ACC112 (cell line): ENCODE measurements around the gene DNAH14.
"Not testable (repeated sequence)": the region's sequence is repeated elsewhere in the genome, so short reads cannot be mapped to it uniquely, and the experiment has no call there.

Experiments used
- H2AFZ ChIP-seq: fragments of 200-600 bp; sonication (generic); one replicate; pipeline ENCODE4 v1.6.0; 2017; ENCODE audit warnings: antibody characterized with exemption, low read length; ENCODE audit not compliant: unreplicated experiment
- H3K27ac ChIP-seq: fragments of 200-600 bp; sonication (generic); 2 replicates; pipeline ENCODE4 v1.5.1; 2014; ENCODE audit warnings: low read depth, mild to moderate bottlenecking, antibody characterized with exemption, low read length, moderate library complexity
- H3K27me3 ChIP-seq: fragments of 200-600 bp; sonication (generic); 2 replicates; pipeline ENCODE4 v1.6.1; 2014; ENCODE audit warnings: mild to moderate bottlenecking, antibody characterized with exemption, low read length, moderate library complexity, mixed read lengths; ENCODE audit not compliant: insufficient read depth
- H3K36me3 ChIP-seq: fragments of 200-600 bp; sonication (generic); 2 replicates; pipeline ENCODE4 v1.6.1; 2016; ENCODE audit warnings: mild to moderate bottlenecking, antibody characterized with exemption, low read length, moderate library complexity, mixed read lengths; ENCODE audit not compliant: insufficient read depth
- H3K4me1 ChIP-seq: fragments of 200-600 bp; sonication (generic); one replicate; pipeline ENCODE4 v1.6.1; 2016; ENCODE audit warnings: low read length, mixed read lengths; ENCODE audit not compliant: insufficient read depth, unreplicated experiment, control insufficient read depth
- H3K4me3 ChIP-seq: fragments of 200-600 bp; sonication (generic); 2 replicates; pipeline ENCODE4 v1.5.1; 2014; ENCODE audit warnings: mild to moderate bottlenecking, low read depth, low read length
- H3K79me2 ChIP-seq: fragments of 200-600 bp; sonication (generic); one replicate; pipeline ENCODE4 v1.6.0; 2016; ENCODE audit warnings: low read length; ENCODE audit not compliant: control insufficient read depth, unreplicated experiment, insufficient read depth

The DNAH14 gene

DNA sequence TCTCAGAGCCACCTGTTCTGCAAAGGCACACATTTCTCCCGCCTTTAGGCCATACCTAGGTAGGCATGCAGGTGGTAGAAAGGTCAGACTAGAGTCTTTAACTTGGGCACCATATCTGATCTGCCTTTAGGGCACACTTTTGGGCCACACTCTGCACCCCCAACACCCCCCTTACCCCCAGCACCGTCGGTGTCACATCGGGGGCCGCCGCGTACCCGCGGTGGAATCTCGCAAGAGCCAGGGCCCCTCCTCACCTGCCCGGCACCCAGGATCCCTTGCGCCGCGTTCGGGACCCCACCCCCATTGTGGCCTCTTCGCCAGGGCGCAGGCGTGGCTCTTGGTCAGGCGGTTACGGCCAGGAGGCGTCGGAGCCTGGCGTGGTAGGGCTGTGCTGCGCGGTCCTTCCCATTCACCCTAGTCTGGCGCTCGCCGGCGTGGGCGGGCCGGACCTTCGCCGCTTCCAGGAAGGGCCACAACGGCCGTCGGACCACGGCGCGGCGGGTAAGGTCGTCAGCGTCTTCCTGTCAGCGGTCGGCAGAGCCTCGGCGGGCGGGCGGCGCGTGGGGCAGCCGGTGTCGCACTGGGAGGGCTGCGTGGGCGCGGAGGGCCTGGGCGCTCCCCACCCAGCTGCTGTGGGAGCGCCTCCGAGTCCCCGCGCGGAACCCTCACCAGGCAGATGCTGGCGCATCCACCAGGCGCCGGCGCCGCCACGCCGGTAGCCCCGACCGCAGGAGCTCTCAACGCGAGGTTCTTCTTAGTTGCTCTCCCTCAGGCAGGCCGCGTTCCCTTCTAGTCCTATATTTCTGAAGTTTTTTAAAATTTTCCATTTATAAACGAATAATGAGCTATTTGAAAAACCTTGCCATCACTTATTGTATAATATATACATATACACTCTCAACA lies at the start of gene DNAH14:
Gene DNAH14 (plus strand): TSS at position 341 of the 903 bp plus-strand sequence. CDS start 23,028 bp downstream, outside the sequence.
- Histone ChIP-seq H3K4me3 (peak within 1 kb of the TSS; percentile 82), H3K27me3 (no peaks in the 10 kb centered on the region), H2AFZ (peak within 1 kb of the TSS; percentile 88), H3K27ac (peak within 1 kb of the TSS; percentile 57), H3K36me3 (peaks cover 8% of the 10 kb centered on the region; the same call in 1 of the 2 replicates), H3K79me2 (peaks cover 24% of the 10 kb centered on the region), H3K4me1 (no peaks in the 10 kb centered on the region)

- H3K36me3 ChIP-seq = no peaks in the 10 kb centered on the region
- no peak overlapping the region for H2AFZ ChIP-seq
- no peak overlapping the region for H3K4me3 ChIP-seq
- no peaks in the 10 kb centered on the region for H3K79me2 ChIP-seq
- peaks cover 6% of the 10 kb centered on the region for H3K4me1 ChIP-seq
- peaks cover 37% of the 10 kb centered on the region for H3K27me3 ChIP-seq
- no peak overlapping the region for H3K27ac ChIP-seq
These were observed 48.7 kb upstream of the DNAH14 start for GRCh38 chr1:224880593-224881307.

DNA sequence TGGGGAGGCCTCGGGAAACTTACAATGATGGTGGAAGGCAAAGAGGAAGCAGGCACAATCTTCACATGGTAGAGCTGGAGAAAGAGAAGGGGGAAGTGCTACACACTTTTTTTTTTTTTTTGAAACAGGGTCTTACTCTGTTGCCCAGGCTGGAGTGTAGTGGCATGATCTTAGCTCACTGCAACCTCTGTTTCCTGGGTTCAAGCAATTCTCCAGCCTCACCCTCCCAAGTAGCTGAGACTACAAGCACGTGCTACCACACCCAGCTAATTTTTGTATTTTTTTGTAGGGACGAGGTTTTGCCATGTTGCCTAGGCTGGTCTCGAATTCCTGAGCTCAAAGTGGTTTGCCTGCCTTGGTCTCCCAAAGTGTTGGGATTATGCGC lies 48.2 kb upstream of the DNAH14 start:
- not testable (repeated sequence) for H3K79me2 ChIP-seq, H3K36me3 ChIP-seq, H3K4me3 ChIP-seq, H3K4me1 ChIP-seq, H3K27ac ChIP-seq, H2AFZ ChIP-seq
- H3K27me3 ChIP-seq = peaks cover 34% of the 10 kb centered on the region

- Histone ChIP-seq H2AFZ (no peak overlapping the region), H3K4me1 (peaks cover 6% of the 10 kb centered on the region), H3K79me2 (no peaks in the 10 kb centered on the region), H3K36me3 (no peaks in the 10 kb centered on the region), H3K27ac (no peak overlapping the region), H3K4me3 (no peak overlapping the region), H3K27me3 (peaks cover 31% of the 10 kb centered on the region)
These were observed 47.7 kb upstream of the DNAH14 start for GRCh38 chr1:224881762-224882211.

DNA sequence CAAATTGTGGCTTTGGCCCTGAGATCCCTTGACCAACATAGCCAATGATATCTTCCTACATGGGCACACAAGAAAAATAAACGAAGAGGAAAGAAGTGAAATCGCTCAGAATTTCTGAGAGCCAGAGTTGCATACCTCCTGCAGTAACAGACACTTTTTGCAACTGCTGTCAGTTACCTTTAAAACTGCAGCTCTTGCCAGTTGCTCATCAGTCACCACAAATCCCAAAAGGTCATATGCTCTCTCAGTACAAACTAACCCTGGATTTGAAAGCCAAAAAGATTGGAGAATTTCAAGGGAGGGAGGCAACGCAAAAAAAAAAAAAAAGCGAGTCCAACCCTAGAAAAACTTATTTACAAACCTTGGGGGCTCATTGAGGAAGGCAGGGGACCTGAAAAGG lies 47.2 kb upstream of the DNAH14 start:
- H3K27me3 ChIP-seq = peaks cover 32% of the 10 kb centered on the region
- H2AFZ ChIP-seq = no peak overlapping the region
- peaks cover 6% of the 10 kb centered on the region for H3K4me1 ChIP-seq
- no peaks in the 10 kb centered on the region for H3K36me3 ChIP-seq
- H3K79me2 ChIP-seq = no peaks in the 10 kb centered on the region
- no peak overlapping the region for H3K4me3 ChIP-seq
- no peak overlapping the region for H3K27ac ChIP-seq

GRCh38 chr1:224883091-224883490 lies 46.4 kb upstream of the DNAH14 start:
- Histone ChIP-seq H3K4me1 (peaks cover 6% of the 10 kb centered on the region), H3K27me3 (peaks cover 34% of the 10 kb centered on the region), H3K4me3 (no peak overlapping the region), H2AFZ (no peak overlapping the region), H3K79me2 (no peaks in the 10 kb centered on the region), H3K27ac (no peak overlapping the region), H3K36me3 (no peaks in the 10 kb centered on the region)

DNA sequence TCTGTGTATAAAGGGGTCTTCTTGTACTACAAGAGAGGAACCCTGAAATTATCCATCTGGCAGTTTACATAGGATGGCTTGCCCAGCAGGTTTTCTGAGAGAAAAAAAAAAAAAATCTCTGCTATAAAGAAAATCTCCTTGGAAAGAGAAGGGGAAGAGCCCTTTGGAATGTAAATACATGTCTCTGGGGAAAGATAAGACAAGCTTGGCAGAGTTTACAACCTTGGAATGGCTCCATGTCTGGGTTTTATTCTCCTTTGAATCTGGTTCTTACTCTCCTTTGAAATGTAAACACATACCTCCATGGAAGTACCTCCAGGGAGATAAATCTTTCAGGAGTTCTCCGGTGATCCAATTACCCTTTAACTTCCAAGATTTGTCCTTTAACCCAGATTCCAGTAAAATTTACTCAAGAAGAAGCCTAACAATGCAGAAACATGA lies 45.1 kb upstream of the DNAH14 start:
- H3K27me3 ChIP-seq = peaks cover 41% of the 10 kb centered on the region
- no peak overlapping the region for H3K4me3 ChIP-seq
- H3K4me1 ChIP-seq = peaks cover 2% of the 10 kb centered on the region
- H3K27ac ChIP-seq = no peak overlapping the region
- no peaks in the 10 kb centered on the region for H3K36me3 ChIP-seq
- H3K79me2 ChIP-seq = no peaks in the 10 kb centered on the region
- H2AFZ ChIP-seq = no peak overlapping the region

- not testable (repeated sequence) for H3K27ac ChIP-seq, H2AFZ ChIP-seq, H3K4me1 ChIP-seq, H3K4me3 ChIP-seq, H3K36me3 ChIP-seq, H3K79me2 ChIP-seq
- peaks cover 47% of the 10 kb centered on the region for H3K27me3 ChIP-seq
These were observed 44.1 kb upstream of the DNAH14 start for GRCh38 chr1:224885376-224885775.

GRCh38 chr1:224894915-224895314 lies 34.6 kb upstream of the DNAH14 start:
- Histone ChIP-seq H2AFZ (no peak overlapping the region), H3K36me3 (no peaks in the 10 kb centered on the region), H3K27me3 (peaks cover 38% of the 10 kb centered on the region), H3K27ac (no peak overlapping the region), H3K79me2 (no peaks in the 10 kb centered on the region), H3K4me3 (no peak overlapping the region), H3K4me1 (no peaks in the 10 kb centered on the region)

DNA sequence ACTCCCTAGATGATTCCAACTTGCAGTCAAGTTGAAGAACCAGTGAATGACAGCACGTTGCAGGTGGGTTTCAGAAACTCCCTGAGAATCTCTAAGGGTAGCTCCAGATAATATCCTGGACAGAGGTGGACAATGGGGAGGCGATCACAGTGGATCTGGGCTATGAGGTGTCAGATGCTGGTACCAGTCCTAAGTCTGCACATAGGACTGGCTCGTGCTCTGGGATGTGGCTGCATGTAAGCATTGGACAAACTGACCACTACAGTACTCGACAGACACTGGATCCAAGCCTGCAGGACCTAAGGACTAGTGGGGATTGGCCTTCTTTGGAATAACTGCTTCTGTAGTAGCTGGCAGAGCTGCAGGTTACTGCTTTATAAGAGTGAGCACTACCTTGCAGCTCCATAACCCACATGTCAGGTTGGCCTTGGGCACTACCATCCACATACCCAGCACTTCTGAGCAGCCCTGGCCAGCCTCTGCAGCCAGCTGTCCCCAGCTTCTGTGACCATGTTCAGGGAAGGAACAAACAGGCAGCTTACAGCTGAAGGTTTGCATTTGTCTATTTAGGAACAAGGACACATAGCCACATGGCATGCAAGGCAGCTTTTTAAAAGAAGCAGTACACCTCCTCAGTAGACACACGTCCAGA lies 33.2 kb upstream of the DNAH14 start:
- Histone ChIP-seq H3K79me2 (no peaks in the 10 kb centered on the region), H3K4me1 (no peaks in the 10 kb centered on the region), H3K4me3 (no peak overlapping the region), H3K27ac (no peak overlapping the region), H3K36me3 (no peaks in the 10 kb centered on the region), H2AFZ (no peak overlapping the region), H3K27me3 (peaks cover 48% of the 10 kb centered on the region)
